Chondrocyte (in vitro differentiated cells): ENCODE results near the gene CCDC93. TPM values are rescaled to one million over a fixed set of nuclear protein-coding genes. Genes with fewer than 3 reads are reported as not detected.
"Not testable (repeated sequence)": the region's sequence is repeated elsewhere in the genome, so short reads cannot be mapped to it uniquely, and the experiment has no call there.

Source experiments
- DNase-seq: peaks from one replicate; pipeline ENCODE4 v3.0.0; 2021; ENCODE audit warnings: mixed read lengths, low spot score
- H3K27ac Mint-ChIP-seq: one replicate; pipeline ENCODE4 v1.8.0; 2021; ENCODE audit warnings: mild to moderate bottlenecking, moderate library complexity, mixed read lengths; ENCODE audit not compliant: unreplicated experiment
- H3K27me3 Mint-ChIP-seq: 2 replicates; pipeline ENCODE4 v1.8.0; 2021; ENCODE audit warnings: low read depth, mixed read lengths
- H3K36me3 Mint-ChIP-seq: 2 replicates; pipeline ENCODE4 v1.8.0; 2021; ENCODE audit warnings: low read depth, mixed read lengths
- H3K4me1 Mint-ChIP-seq: 2 replicates; pipeline ENCODE4 v1.8.0; 2021; ENCODE audit warnings: low read depth, mild to moderate bottlenecking, mixed read lengths
- H3K4me3 Mint-ChIP-seq: one replicate; pipeline ENCODE4 v1.8.0; 2021; ENCODE audit warnings: mild to moderate bottlenecking, moderate library complexity, mixed read lengths; ENCODE audit not compliant: unreplicated experiment
- H3K9me3 Mint-ChIP-seq: 2 replicates; pipeline ENCODE4 v1.8.0; 2021; ENCODE audit warnings: low read depth, mixed read lengths
- CTCF ChIP-seq: fragments of 200-600 bp; sonication (generic); IDR thresholded peaks from 2 replicates; pipeline ENCODE4 v1.5.0; 2021; ENCODE audit warnings: antibody characterized with exemption, mild to moderate bottlenecking, moderate library complexity
- total RNA-seq: library from RNA; stranded (reverse); gene quantifications from 3 replicates; pipeline ENCODE4 v1.2.1, GENCODE V29; 2021

CCDC93 gene
- total RNA-seq, 1 donor from 2014 or later = 22.8 TPM

GRCh38 chr2:118016911-118017310, 3.0 kb upstream of the CCDC93 start:
- peaks cover 26% of the 10 kb centered on the region for H3K27me3 Mint-ChIP-seq
- no peaks in the 10 kb centered on the region for H3K36me3 Mint-ChIP-seq
- no peak overlapping the region for H3K27ac Mint-ChIP-seq
- no peak overlapping the region for H3K4me3 Mint-ChIP-seq
- H3K4me1 Mint-ChIP-seq = peaks cover 19% of the 10 kb centered on the region
- H3K9me3 Mint-ChIP-seq = no peaks in the 10 kb centered on the region
- no peak for TF ChIP-seq CTCF
- DNase-seq = no peak

GRCh38 chr2:118015761-118016160, 1.9 kb upstream of the CCDC93 start:
- peaks cover 26% of the 10 kb centered on the region for H3K4me1 Mint-ChIP-seq
- not testable (repeated sequence) for DNase-seq, H3K36me3 Mint-ChIP-seq, H3K9me3 Mint-ChIP-seq, H3K4me3 Mint-ChIP-seq, H3K27ac Mint-ChIP-seq
- H3K27me3 Mint-ChIP-seq = peaks cover 17% of the 10 kb centered on the region

- Mint-ChIP-seq H3K36me3 (no peaks in the 10 kb centered on the region), H3K9me3 (no peaks in the 10 kb centered on the region), H3K27ac (peak overlapping the region; percentile 80), H3K4me1 (peaks cover 26% of the 10 kb centered on the region), H3K4me3 (peak overlapping the region; percentile 94), H3K27me3 (peaks cover 10% of the 10 kb centered on the region)
- no peak for TF ChIP-seq CTCF
- no peak for DNase-seq
These were observed 588 bp upstream of the CCDC93 start for GRCh38 chr2:118014492-118014824.

GRCh38 chr2:118013221-118013723, 598 bp downstream of the CCDC93 start:
- H3K4me1 Mint-ChIP-seq = peaks cover 26% of the 10 kb centered on the region
- peaks cover 4% of the 10 kb centered on the region for H3K27me3 Mint-ChIP-seq
- no peaks in the 10 kb centered on the region for H3K36me3 Mint-ChIP-seq
- no peak overlapping the region for H3K27ac Mint-ChIP-seq
- H3K4me3 Mint-ChIP-seq = peak overlapping the region; percentile 94
- peak; percentile 30 for TF ChIP-seq CTCF
- no peaks in the 10 kb centered on the region for H3K9me3 Mint-ChIP-seq
- peak; percentile 86 for DNase-seq

GRCh38 chr2:118012778-118013177, 1.1 kb downstream of the CCDC93 start:
- Mint-ChIP-seq H3K4me1 (peaks cover 26% of the 10 kb centered on the region), H3K4me3 (peak overlapping the region; percentile 94), H3K36me3 (peaks cover 4% of the 10 kb centered on the region), H3K27ac (no peak overlapping the region), H3K9me3 (no peaks in the 10 kb centered on the region), H3K27me3 (peaks cover 3% of the 10 kb centered on the region)
- TF ChIP-seq CTCF = no peak
- DNase-seq = no peak

GRCh38 chr2:118010473-118010872, 3.4 kb downstream of the CCDC93 start:
- no peak overlapping the region for H3K4me3 Mint-ChIP-seq

More at GRCh38 chr2:118010473-118010872, 3.4 kb downstream of the CCDC93 start:
- Mint-ChIP-seq H3K9me3 (no peaks in the 10 kb centered on the region), H3K36me3 (peaks cover 12% of the 10 kb centered on the region), H3K27ac (peak overlapping the region; percentile 45), H3K4me1 (peaks cover 26% of the 10 kb centered on the region), H3K27me3 (no peaks in the 10 kb centered on the region)
- no peak for TF ChIP-seq CTCF
- no peak for DNase-seq
